ENCODE data around the gene CMTM1. TPM values are rescaled to one million over a fixed set of nuclear protein-coding genes. Genes with fewer than 3 reads are reported as not detected.

The CMTM1 gene
- total RNA-seq, 1 experiment from 2014 or later, result 5.6 TPM

DNA sequence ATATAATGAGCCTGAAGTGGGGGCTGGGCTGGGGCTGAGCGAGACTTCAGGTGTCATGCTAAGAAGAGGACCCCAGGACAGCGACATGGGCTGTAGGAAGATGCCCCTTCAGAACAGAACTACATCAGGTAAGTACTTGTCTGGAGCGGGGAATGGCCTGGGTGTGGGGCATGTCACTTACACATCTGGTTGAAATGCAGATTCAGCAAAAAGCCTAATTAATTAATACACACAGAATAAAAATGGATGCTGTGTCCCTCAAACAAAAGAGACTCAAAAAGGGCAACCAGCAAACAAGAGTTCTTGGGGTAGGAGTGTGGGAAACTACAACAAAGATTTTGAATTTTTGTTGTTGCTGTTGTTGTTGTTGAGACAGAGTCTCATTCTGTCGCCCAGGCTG is 24.8 kb downstream of the CMTM1 start:
- H3K27ac Mint-ChIP-seq (ENCODE audit: unreplicated experiment), result no peak overlapping the region
- no peak for DNase-seq
- intact Hi-C loops (cut with micrococcal nuclease; ENCODE audit: unreplicated experiment), result no loop called here
- H3K4me3 ChIP-seq (ENCODE audit: low read depth, low read length), result no peak overlapping the region
- no peaks in the 10 kb centered on the region for H3K4me1 Mint-ChIP-seq (ENCODE audit: low read depth, unreplicated experiment)
- ChIA-PET POLR2A (no interaction called here), CTCF (interaction anchor here (3.0 kb wide), 1 partner anchor 184 kb away, joined by 14 read pairs; no protein-coding TSS in a partner anchor)
- no peaks in the 10 kb centered on the region for H3K27me3 ChIP-seq (replicated peaks; ENCODE audit: control insufficient read depth, insufficient read depth, low read length)
- no peak overlapping the region for H3K4me3 Mint-ChIP-seq (ENCODE audit: unreplicated experiment)
- no TSS peak for BruUV-seq (replicated peaks)
- H3K36me3 ChIP-seq (ENCODE audit: control insufficient read depth, insufficient read depth, low read length), result no peaks in the 10 kb centered on the region
- no peaks in the 10 kb centered on the region for H3K9me3 Mint-ChIP-seq (ENCODE audit: unreplicated experiment)
- no peaks in the 10 kb centered on the region for H3K36me3 Mint-ChIP-seq (ENCODE audit: insufficient read depth, unreplicated experiment)
- TF ChIP-seq, protein P1, sequence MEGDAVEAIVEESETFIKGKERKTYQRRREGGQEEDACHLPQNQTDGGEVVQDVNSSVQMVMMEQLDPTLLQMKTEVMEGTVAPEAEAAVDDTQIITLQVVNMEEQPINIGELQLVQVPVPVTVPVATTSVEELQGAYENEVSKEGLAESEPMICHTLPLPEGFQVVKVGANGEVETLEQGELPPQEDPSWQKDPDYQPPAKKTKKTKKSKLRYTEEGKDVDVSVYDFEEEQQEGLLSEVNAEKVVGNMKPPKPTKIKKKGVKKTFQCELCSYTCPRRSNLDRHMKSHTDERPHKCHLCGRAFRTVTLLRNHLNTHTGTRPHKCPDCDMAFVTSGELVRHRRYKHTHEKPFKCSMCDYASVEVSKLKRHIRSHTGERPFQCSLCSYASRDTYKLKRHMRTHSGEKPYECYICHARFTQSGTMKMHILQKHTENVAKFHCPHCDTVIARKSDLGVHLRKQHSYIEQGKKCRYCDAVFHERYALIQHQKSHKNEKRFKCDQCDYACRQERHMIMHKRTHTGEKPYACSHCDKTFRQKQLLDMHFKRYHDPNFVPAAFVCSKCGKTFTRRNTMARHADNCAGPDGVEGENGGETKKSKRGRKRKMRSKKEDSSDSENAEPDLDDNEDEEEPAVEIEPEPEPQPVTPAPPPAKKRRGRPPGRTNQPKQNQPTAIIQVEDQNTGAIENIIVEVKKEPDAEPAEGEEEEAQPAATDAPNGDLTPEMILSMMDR (IDR thresholded peaks at IDR 0.05; ENCODE audit: insufficient read depth in 1 of 2, low read depth in 1 of 2, low read length in 1 of 2, severe bottlenecking in 1 of 2, unreplicated experiment in 1 of 2), result no peak
- no peaks in the 10 kb centered on the region for H3K27me3 Mint-ChIP-seq (ENCODE audit: insufficient read depth, unreplicated experiment)
- H3K4me1 ChIP-seq, result no peaks in the 10 kb centered on the region
- no peaks in the 10 kb centered on the region for H3K9me3 ChIP-seq

DNA sequence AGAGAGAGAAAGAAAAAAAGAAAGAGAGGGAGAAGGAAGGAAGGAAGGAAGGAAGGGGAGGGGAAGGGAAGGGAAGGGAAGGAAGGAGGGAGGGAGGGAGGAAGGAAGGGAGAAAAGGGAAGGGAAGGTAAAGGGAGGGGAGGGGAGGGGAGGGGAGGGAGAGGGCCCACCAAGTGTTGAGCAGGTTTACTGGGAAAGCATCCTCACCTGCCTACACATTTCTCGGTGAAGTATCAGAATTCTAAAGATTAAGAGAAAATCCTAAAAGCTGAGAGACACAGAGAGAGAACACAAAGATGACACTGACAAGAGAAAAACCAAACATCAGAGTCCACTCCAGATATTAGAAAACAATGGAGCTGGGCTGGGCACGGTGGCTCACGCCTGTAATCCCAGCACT is 26.0 kb downstream of the CMTM1 start:
- TF ChIP-seq, protein P1 (IDR thresholded peaks at IDR 0.05; ENCODE audit: insufficient read depth in 1 of 2, low read depth in 1 of 2, low read length in 1 of 2, severe bottlenecking in 1 of 2, unreplicated experiment in 1 of 2), result no peak
- ChIA-PET POLR2A (no interaction called here), CTCF (no interaction called here)
- no peaks in the 10 kb centered on the region for H3K27me3 Mint-ChIP-seq (ENCODE audit: insufficient read depth, unreplicated experiment)
- DNase-seq, result no peak
- H3K27ac Mint-ChIP-seq (ENCODE audit: unreplicated experiment), result no peak overlapping the region
- Histone ChIP-seq H3K4me1 (no peaks in the 10 kb centered on the region), H3K36me3 (ENCODE audit: control insufficient read depth, insufficient read depth, low read length) (no peaks in the 10 kb centered on the region), H3K9me3 (no peaks in the 10 kb centered on the region), H3K4me3 (ENCODE audit: low read depth, low read length) (no peak overlapping the region), H3K27me3 (replicated peaks; ENCODE audit: control insufficient read depth, insufficient read depth, low read length) (no peaks in the 10 kb centered on the region)
- H3K36me3 Mint-ChIP-seq (ENCODE audit: insufficient read depth, unreplicated experiment), result no peaks in the 10 kb centered on the region
- no peaks in the 10 kb centered on the region for H3K4me1 Mint-ChIP-seq (ENCODE audit: low read depth, unreplicated experiment)
- no peaks in the 10 kb centered on the region for H3K9me3 Mint-ChIP-seq (ENCODE audit: unreplicated experiment)
- intact Hi-C loops (cut with micrococcal nuclease; ENCODE audit: unreplicated experiment), result no loop called here
- BruUV-seq (replicated peaks), result no TSS peak
- H3K4me3 Mint-ChIP-seq (ENCODE audit: unreplicated experiment), result no peak overlapping the region

DNA sequence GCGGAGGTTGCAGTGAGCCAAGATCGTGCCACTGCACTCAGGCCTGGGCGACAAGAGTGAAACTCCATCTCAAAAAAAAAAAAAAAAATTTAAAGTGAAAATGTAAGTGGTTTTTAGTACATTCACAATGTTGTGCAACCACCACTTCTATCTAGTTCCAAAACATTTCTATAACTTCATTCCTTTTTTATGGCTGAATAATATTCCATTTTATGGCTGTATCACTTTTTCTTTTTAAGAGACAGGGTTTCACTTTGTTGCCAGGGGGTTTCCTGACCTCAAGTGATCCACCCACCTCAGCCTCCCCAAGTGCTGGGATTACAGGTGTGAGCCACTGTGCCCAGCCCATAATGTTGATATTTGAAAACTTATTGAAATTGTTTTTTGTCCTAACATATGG is 26.6 kb downstream of the CMTM1 start:
- Mint-ChIP-seq H3K9me3 (ENCODE audit: unreplicated experiment) (no peaks in the 10 kb centered on the region), H3K36me3 (ENCODE audit: insufficient read depth, unreplicated experiment) (no peaks in the 10 kb centered on the region), H3K27ac (ENCODE audit: unreplicated experiment) (no peak overlapping the region), H3K4me3 (ENCODE audit: unreplicated experiment) (no peak overlapping the region), H3K4me1 (ENCODE audit: low read depth, unreplicated experiment) (no peaks in the 10 kb centered on the region), H3K27me3 (ENCODE audit: insufficient read depth, unreplicated experiment) (no peaks in the 10 kb centered on the region)
- H3K9me3 ChIP-seq, result no peaks in the 10 kb centered on the region
- DNase-seq, result no peak
- no peaks in the 10 kb centered on the region for H3K36me3 ChIP-seq (ENCODE audit: control insufficient read depth, insufficient read depth, low read length)
- no peak overlapping the region for H3K4me3 ChIP-seq (ENCODE audit: low read depth, low read length)
- ChIA-PET CTCF (no interaction called here), POLR2A (no interaction called here)
- no peaks in the 10 kb centered on the region for H3K4me1 ChIP-seq
- BruUV-seq (replicated peaks), result no TSS peak
- intact Hi-C loops (cut with micrococcal nuclease; ENCODE audit: unreplicated experiment), result no loop called here
- TF ChIP-seq, protein P1 (IDR thresholded peaks at IDR 0.05; ENCODE audit: insufficient read depth in 1 of 2, low read depth in 1 of 2, low read length in 1 of 2, severe bottlenecking in 1 of 2, unreplicated experiment in 1 of 2), result no peak
- H3K27me3 ChIP-seq (replicated peaks; ENCODE audit: control insufficient read depth, insufficient read depth, low read length), result no peaks in the 10 kb centered on the region
